ENCODE measurements around the gene MYG1.
"Not testable (repeated sequence)": the region's sequence is repeated elsewhere in the genome, so short reads cannot be mapped to it uniquely, and the experiment has no call there.

MYG1 gene

GRCh38 chr12:53330671-53331070, 31.2 kb downstream of the MYG1 start:
- DNase-seq = no peak

GRCh38 chr12:53332339-53332738, 32.8 kb downstream of the MYG1 start:
- not testable (repeated sequence) for DNase-seq

- DNase-seq = no peak
Observed at GRCh38 chr12:53332744-53333143, 33.2 kb downstream of the MYG1 start.

GRCh38 chr12:53333289-53333688, 33.8 kb downstream of the MYG1 start:
- no peak for DNase-seq

GRCh38 chr12:53333845-53334244, 34.4 kb downstream of the MYG1 start:
- DNase-seq = no peak

GRCh38 chr12:53334822-53335221, 35.3 kb downstream of the MYG1 start:
- no peak for DNase-seq

- no peak for DNase-seq
Observed at GRCh38 chr12:53336181-53336681, 36.7 kb downstream of the MYG1 start, which contains the start of gene SP7. Gene SP7 (minus strand): TSS chr12:53336354. CDS start chr12:53335646, 708 bp downstream.

- DNase-seq = no peak
Observed at GRCh38 chr12:53338017-53338416, 38.5 kb downstream of the MYG1 start.

GRCh38 chr12:53338916-53339315, 39.4 kb downstream of the MYG1 start:
- no peak for DNase-seq

- DNase-seq = no peak
Observed at GRCh38 chr12:53340398-53340797, 40.9 kb downstream of the MYG1 start.

- DNase-seq = no peak
Observed at GRCh38 chr12:53343449-53343848, 44.0 kb downstream of the MYG1 start.

- no peak for DNase-seq
Observed at GRCh38 chr12:53343969-53344368, 44.5 kb downstream of the MYG1 start.

- no peak for DNase-seq
Observed at GRCh38 chr12:53344487-53344823, 45.0 kb downstream of the MYG1 start.

- no peak for DNase-seq
Observed at GRCh38 chr12:53344824-53345485, 45.5 kb downstream of the MYG1 start.

GRCh38 chr12:53345486-53346188, 46.1 kb downstream of the MYG1 start:
- DNase-seq = peak; percentile 43

GRCh38 chr12:53346491-53346890, 47.0 kb downstream of the MYG1 start:
- no peak for DNase-seq

GRCh38 chr12:53347905-53348304, 48.4 kb downstream of the MYG1 start:
- no peak for DNase-seq

- peak; percentile 11 for DNase-seq
Observed at GRCh38 chr12:53352331-53353256, 53.1 kb downstream of the MYG1 start.

- DNase-seq = no peak
Observed at GRCh38 chr12:53353257-53353655, 53.8 kb downstream of the MYG1 start.

GRCh38 chr12:53355121-53355520, 55.6 kb downstream of the MYG1 start:
- no peak for DNase-seq
